GM19438 (cell line): Measurements from ENCODE around the gene ZMYM2.
"Not testable (repeated sequence)": the region's sequence is repeated elsewhere in the genome, so short reads cannot be mapped to it uniquely, and the experiment has no call there.

Experiments used
- ATAC-seq: cut with Tn5 transposase; IDR thresholded peaks from one replicate; pipeline ENCODE4 v1.9.1; 2021; ENCODE audit warnings: low read depth; ENCODE audit not compliant: unreplicated experiment

Gene ZMYM2

DNA sequence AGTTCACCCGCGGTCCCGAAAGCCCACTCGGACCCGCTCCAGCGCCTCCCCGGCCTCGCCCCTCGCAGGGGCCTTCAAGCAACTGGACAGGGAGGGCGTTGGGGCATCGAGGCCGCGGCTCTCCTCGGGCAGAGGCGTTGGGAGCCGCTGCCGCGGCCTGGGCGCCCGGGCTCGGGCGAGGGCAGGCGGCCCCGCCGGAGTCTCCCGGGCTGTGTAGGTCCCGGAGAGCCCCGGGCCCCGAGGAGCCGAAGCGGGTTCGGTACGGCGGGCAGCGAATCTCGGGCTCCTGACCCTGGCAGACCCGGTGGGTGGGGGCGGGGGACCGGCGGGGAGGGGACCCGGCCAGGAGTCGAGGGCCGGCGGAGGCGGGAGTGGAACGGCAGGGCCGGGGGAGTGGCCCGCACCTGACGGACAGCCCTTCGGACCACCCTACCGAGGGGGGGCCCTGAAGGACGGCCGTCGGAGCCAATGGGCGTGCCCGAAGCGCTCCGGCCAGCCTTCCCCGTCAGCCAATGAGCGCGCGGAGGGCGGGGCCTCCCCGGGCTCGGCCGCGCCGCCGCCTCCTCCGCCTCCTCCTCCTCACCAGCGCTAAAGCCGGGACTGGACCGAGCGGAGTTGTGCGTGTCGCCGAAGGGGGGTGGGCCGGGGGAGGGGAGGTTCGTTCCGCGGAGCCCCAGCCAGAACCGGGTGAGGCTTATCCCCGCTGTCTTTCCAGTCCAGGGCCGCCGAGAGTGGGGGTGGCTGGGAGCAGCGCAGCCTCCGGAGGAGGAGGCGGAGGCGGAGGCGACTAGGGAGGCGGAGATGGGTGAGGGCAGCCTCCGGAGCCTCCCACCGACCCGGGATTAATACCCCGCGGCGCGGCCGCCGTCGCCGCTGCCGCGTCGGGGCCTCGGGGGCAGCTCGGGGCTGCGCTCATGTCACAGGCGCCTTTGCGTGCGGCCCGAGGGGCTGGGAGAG, at the start of gene ZMYM2:
TSS of gene ZMYM2 (plus strand) at position 573 of the 957 bp plus-strand sequence. CDS start 34,346 bp downstream, outside the sequence.
- ATAC-seq, result peak; percentile 74

DNA sequence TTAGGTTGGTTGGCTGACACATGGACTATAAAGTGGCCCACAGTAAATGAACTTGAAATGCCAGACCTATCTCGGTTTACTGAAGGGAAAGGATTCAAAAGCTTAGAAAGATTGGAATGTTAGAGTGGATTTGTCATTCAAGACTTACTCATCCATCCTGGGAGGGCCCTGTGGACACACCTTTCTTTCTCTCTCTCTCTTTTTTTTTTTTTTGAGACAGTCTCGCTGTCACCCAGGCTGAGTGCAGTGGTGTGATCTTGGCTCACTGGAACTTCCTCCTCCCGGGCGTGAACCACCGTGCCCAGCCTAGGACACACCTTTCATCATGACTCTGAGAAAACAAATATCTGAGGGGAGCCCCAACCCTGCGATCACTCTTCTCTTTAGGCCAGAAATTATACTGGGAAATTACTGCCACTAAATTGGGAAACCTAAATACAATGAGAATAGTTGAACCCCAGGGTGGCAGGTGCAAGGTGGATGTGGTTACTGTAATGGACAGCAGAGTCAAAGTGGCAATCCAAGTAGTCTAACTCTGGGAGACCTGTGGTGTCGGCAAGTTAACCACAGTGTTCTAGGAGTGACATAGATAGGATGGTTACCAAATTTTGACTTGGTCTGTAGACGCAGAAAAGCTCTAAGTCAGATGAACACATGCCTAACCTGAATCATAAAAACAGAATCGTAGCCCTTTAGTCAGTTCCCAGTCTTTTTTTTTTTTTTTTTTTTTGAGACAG, 48.0 kb upstream of the ZMYM2 start:
- ATAC-seq, result no peak

DNA sequence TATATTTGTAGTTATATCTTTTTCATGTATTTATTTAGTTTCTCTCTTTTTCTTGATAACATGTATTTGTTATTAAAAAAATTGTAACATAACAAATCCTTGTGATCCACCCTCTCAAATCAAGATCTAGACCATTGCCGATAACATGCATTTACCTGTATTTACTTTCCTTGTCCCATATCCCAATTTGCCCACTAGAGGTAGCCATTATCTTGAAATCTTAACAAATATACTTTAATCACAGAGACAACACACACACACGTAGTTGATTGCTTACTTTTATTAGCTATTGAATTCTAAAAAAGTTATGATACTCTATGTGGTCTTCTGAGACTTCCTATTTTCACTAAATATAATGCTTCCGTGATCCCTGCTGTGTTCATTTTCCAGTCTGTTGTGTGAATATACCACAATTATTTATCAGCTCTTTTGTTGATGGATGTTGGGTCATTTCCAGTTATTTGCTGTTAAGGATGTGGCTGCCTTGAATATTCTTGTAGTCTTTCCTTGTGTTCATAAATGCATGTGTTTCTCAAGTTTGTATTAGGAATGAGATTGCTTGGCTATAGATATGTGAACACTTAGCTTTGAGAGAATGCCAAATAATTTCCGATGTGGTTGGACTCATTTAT, 31.3 kb upstream of the ZMYM2 start:
- no peak for ATAC-seq

DNA sequence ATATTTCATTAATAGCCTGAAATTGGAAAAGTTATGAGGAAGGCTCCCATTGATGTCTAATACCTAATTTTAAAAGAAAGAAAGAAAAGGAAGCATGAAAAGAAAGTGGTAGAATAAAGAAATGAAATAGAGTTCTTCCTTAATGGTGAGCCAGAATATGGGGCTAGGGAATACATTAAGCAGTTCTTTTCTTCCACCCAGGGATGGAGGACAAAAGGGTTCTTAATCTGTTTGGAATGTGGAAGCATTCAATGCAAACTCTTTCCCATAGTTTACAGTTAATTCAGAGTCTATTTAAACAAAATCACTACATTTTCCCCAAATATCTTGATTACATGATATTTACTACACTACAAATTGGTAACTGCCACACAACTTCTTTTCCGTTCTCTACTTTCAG, 18.4 kb upstream of the ZMYM2 start:
- ATAC-seq, result no peak

DNA sequence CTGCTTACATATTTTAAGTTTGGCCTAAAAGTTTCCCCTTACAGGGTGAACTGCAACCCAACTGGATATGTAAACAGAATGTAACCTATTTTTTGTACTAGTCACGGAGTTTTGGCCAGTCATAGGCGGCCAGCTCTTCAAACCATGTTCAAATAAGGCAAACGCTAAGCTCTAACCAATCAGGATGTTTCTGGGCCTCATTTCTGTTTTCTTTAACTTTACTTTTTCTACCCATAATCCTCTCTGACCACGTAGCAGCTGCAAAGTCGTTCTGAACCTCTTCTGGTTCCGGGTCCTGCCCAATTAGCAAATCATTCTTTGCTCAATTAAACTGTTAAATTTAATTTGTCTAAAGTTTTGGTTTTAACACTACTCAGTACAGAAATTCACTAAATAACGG, 8.2 kb upstream of the ZMYM2 start:
- no peak for ATAC-seq

DNA sequence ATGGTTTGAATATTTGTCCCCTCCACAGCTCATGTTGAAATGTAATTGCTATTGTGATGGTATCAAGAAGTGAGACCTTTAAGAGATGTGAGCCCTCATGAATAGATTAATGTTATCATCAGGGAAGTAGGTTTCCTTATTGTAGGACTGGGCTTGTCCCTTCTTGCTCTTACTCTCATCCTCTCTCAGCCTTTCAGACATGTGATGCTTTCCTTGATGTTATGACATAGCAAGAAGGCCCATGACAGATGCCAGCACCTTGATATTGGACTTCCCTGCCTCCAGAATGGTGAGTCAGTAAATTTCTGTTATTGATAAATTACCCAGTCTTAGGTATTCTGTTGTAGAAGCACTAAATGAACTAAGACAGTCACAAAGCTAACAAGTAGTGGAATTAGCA, 5.7 kb upstream of the ZMYM2 start:
- no peak for ATAC-seq

DNA sequence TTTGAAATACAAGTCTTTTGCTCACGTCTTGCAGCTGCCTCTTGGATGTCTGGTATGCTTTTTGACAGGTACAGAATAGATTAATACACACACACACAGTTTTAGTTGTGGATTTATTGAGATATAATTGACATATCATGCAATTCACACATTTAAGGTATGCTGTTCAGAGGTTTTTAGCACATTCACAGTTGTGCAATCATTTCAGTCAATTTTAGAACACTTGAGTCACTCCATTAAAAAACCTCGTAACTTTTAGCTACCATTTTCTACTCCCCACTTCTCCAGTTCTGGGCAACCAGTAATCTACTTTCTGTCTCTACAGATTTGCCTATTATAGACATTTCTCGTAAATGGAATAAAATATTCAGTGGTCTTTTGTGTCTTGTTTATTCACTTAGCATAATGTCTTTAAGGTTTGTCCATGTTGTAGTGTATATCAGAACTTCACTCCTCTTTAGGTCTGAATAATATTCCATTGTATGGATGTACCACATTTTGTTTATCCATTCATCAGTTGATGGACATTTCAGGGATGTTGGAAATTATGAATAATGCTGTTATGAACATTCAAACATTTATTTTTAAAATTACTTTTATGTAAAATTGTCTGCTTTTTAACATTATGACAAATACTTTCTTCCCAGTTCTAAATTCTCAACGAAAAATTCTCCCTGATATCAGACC, 2.5 kb upstream of the ZMYM2 start:
- no peak for ATAC-seq

DNA sequence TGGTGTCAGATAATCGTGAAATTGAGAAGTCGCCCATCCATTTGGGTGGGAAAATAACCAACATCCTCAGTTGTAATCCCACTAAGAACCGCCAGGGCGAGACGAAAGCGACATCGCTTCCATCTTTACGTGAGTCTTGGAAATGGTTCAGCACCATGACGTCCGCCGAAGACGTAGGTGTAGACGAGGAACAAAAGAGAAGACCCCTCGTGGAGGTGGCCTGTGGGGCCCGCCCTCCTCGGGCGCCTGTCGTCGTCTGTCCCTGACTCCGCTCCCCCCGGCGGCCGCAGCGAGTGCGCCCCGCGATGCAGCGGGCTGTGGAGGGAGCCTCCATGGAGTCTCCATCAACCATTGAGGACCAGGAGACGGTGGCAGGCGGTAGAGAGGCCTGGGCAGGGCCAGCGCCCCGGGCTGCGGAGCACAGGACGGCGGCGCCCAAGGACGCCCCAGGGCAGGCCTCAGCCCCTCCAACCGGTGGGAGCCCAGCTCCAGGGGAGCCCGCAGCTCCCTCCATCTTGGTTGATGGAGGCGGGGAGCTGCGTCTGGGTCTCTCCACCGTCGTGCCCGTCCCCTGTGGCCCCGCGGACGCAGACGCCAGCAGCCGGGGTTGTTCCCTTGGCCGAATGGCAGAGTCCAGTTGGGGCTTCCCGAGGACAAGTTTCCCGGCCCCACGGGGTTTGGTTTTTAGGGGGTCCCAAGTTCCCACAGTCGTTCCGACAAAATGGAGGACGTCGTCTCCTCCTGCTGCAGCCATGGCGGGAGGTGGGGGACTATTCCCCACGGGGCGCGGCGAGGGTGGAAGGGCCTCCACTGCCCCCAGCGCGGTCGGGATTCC, 990 bp upstream of the ZMYM2 start:
- peak; percentile 14 for ATAC-seq

DNA sequence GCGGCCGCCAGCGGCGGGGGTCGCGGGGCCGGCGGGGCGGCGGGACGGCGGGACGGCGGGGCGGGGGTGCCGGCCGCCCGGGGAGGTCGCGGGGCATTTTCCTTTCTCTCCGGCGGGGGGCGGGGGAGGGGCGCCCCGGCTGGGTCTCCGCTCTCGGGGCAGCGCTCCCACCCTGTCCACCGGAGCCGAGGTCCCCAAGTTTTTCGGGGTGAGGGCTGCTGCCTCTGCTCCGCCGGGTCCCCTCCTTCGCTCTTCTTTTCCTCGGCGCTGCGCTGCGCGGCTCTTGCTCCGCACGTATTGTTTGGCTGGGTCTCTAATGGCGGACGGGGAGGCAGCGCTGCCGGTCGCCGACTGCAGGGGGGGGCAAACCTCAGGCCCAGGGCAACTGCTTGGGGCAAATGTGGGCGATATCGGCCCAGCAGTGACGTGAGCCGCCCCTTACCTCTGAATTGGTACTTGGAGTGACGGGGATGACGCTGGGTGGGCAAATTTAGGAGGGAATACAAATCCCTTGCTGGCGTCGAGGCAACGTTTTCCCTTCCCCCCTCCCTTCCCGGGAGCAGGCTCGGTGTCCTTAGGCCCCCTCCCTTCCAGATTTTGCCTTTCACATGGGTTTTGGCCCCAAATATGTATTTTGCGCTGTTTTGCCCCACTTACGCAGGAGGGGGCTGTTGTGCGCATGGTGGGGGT, 759 bp downstream of the ZMYM2 start:
- ATAC-seq, result peak; percentile 10

DNA sequence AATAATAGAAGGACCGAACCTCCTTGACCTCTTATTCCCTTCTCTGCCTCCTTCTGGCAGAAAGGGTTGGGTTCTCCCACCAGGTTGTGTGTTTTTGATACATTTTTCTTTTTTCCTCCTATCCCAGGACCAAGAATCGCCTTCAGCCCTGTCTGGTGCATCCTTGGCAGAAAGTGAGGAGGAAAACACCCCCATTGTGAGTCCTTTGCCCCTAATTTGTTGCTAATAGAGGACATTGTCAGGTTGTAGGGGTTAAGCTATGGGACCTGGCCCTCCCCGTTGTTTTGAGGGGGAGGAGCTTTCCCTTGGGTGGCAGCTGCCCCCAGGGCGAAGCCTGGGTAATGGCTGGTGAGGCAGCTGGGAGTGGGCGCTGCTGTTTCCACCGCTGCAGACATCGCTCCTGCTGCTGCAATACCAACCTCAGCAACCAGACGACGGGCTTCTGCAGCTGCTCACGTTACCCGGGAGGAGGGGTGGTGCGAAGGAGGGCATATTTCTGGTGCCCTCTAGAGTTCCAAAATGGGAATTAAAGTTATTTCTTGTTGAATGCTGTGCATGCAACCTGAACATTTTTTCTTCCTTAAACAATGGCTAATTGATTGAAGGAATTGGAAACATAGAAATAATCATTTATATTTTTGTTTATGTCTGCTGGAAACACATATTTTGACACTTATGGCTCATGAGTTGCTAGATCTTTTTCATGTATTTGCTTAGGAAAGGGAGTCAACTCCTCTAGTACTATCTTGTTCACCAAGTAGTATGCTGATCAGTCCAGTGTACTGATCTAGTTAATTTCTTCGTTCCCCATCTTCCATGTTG, 1.5 kb downstream of the ZMYM2 start:
- ATAC-seq, result peak; percentile 32

DNA sequence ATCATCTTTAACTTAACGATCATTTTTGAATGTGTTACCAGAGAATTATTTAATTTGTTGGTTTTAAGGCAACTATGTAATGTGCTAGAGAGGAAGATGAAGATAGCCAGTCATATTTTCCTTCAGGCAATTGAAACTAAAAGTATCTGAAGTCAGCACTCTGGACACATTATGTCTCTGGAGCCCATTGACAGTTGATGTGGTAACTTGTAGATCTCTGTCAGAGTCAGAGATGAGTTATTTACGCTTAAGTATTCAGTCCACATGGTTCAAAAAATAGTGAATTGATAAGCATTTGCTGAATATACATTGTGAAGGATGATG, 2.1 kb downstream of the ZMYM2 start:
- no peak for ATAC-seq

DNA sequence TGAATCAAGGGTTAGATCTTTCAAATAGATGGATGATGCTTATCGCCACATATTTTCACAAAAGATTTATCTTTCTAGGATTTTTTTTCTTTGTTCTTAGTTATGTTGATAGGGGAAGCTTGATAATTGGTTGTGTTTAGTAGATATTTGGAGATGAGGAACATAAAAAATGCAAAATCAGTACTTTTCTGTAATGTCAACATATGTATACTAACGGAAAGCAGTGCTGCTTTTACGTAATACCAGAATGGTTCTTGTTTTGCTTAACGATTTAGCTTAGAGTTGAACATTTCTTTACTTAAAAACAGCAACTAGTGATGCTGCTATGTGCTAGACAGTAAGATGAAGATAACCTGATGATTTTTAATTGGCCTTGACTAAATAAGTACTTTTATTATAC, 3.0 kb downstream of the ZMYM2 start:
- no peak for ATAC-seq

DNA sequence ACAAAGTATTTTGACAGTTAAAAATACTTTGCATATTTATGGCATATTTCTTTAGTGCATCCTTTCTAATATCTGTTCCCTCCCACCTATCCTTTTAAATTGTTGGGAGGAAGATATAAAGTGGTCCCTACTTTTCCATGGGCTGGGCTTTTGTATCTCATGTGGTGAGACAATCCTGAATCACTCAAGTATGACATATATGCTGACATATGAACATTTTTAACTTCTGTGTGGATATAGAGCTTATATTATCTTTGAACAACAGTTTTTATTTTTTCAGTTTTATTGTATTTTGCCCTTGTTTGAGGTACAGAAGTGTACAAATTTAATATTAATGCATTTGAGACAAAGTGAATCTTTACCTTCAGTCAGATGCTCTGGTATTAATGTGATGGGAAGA, 3.4 kb downstream of the ZMYM2 start:
- ATAC-seq, result no peak

DNA sequence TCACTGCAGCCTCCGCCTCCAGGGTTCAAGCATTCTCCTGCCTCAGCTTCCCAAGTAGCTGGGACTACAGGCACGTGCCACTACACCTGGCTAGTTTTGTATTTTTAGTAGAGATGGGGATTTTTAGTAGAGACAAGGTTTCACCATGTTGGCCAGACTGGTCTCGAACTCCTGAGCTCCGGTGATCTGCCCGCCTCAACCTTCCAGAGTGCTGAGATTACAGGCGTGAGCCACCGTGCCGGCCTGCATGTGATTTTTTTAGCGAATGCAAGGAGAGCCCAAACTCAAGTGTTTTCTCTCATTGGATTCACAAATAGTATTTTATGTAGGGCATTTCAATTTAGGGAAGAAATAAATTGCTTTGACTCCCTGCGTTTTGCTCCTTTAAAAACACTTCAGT, 4.4 kb downstream of the ZMYM2 start:
- no peak for ATAC-seq

DNA sequence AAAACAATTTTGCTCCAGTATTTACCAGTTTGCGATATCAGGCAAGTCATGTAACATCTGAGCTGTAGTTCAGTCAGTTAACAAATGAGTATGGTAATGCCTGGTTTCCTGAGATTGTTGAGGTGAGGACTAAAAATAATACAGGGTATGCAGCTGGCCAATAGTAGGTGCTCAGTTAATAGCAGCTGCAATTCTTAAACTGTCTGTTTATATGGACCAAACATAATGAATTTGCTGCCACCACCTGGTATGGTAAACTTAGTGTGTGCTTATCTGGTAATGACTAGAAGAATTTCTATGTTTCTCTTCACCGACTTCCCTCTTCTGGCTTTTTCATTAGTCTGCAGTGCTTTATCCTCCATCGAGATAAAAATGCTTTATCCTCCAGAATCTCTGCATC, 9.1 kb downstream of the ZMYM2 start:
- no peak for ATAC-seq

DNA sequence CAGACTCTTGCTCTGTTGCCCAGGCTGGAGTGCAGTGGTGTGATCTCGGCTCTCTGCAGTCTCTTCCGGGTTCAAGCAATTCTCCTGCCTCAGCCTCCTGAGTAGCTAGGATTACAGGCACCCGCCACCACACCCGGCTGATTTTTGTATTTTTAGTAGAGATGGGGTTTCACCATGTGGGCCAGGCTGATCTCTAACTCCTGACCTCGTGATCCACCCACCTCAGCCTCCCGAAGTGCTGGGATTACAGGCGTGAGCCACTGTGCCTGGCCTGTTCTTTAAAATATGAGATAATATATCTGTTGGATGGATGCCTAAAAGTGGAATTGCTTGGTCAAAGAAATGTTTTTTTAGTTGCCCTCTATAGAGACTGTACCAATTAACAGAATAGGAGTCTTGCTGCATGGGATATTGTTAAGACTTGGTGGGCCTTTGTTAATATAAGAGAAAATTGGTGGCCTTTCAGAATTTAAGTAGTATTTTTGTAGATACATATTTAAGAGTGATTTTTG, 16.0 kb downstream of the ZMYM2 start:
- ATAC-seq, result not testable (repeated sequence)

DNA sequence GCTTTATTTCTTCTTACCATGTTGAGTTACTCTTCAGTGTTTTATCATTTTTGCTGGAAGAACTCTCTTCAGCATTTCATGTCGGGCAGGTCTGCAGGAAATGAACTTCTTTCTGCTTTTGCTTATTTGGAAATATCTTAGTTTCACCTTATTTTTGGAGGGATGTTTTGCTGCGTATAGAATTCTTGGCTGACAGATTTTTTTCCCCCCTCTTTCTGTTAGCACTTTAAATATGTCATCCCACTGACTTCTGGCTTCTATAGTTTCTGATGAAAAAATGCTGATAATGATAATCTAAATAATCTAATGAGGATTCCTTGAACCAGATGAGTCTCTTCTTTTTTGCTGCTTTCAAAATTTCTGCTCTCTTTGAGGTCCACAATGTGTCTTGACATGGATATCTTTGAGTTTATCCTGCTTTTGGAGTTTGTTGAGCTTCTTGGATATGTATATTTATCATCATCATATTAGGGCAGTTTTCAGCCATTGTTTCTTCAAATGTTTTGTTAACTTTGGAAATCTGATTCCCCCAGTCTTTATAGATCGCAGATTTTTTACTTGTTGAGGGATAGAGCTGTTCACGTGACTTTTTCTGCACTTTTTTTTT, 20.4 kb downstream of the ZMYM2 start:
- no peak for ATAC-seq

DNA sequence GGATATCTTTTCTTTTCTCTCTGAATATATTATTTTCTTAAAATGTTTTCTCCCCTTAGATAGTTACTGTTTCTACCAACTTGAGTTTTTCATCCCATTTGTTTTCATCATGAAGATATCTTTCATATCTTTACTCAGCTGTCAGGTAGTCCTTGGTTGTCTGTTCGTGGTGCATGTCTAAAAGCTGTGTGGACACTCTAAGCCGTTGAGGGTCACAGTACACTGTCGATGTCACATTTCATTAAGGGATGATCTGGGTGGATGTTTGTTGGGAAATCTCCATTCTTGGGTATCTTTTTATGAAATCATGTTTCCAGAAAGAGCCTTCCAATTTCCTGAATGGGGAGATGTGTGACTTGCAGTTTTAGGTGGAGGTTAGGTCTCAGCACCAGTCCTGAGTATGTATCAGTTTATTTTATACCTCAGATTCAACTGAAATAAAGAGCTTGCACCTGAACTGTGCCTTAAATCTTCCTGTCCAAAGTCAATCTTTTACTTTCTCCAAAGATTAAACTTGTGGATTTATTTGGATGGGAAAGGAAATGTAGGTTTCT, 23.2 kb downstream of the ZMYM2 start:
- no peak for ATAC-seq
